Activated T-cell treated with anti-CD3 and anti-CD28 coated beads, Interleukin-2, amount 50 U/mL, for 1 hour (primary cell): ENCODE measurements around the gene THOC1.

Experiments
- DNase-seq: peaks from one replicate; pipeline ENCODE4 v3.0.0-alpha.2; 2020

THOC1 gene

GRCh38 chr18:211582-211981 lies 56.3 kb downstream of the THOC1 start:
- no peak for DNase-seq

DNA sequence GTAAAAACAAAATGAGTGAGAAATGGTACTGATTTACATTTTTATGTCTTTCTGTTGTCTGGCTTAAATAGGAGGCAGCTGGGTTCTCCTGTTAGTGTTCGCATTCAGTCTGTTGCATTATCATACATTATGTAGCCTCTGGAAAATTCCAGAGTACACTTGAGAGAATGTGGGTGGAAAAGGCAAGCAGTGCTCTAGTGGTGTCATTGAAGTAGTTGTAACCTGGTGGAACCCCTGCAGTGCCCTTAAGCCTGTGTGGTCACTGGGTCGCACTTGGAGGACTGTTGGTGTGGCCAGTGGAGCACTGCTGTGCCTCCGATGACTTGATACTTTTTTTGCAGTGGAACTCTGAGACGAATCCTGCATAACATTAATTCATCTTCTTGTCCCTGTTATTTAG lies 57.1 kb downstream of the THOC1 start:
- DNase-seq: no peak

DNA sequence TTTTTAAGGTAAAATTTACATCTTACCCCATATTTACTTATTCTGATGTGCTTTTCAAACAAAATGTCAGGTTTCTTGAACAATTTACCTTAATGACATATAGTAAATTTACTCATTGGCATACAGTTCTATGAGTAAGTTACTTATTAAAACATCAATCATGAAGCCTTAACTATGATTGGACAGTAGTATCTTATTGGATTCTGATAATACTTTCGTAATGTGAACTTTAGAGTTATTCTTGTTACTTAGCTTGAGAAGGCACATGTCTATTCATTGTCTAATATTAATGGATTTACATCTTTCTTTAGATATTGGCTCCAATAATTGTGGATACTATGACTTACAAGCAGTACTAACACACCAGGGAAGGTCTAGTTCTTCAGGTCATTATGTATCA lies 57.8 kb downstream of the THOC1 start:
- DNase-seq: no peak

GRCh38 chr18:199768-200167 lies 68.1 kb downstream of the THOC1 start:
- DNase-seq: no peak

DNA sequence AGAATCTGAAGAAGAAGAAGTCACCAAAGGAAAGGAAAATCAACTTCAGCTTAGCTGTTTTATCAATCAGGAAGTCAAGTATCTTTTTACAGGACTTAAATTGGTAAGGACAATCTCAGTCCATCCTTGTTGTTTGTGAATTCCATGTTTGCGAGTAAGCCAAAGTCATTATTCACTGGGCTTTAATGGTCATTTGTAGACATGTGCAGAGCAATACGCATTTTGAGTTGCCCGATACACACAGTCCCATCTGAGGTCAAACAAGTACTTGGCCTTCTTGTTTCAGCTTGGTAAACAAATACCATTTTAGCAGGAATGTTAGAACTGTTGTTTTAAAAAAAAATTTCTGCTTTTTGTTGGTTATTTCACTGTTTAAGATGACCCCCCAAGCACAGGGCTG lies 68.6 kb downstream of the THOC1 start:
- no peak for DNase-seq

- DNase-seq: no peak
Observed at GRCh38 chr18:195651-196050, 72.2 kb downstream of the THOC1 start.

GRCh38 chr18:192801-193200 lies 75.0 kb downstream of the THOC1 start:
- no peak for DNase-seq

DNA sequence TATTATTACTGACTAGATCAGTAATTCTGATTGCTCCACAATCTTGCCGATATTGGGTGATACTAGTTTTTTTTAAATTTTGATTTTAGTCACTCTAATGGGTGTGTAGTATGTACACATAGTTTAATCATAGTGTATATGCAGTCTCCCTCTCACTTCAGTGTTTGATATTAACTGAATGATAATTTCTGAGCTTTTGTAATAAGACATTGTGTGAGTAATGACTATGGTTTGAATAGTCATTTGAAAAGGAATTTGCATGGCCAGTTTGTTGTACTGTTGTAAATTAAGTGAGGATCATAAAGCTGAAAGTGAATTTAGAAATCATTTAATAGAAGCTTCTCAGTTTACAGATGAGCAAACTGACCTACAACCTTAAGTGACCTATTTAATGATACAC lies 76.1 kb downstream of the THOC1 start:
- DNase-seq: no peak

- no peak for DNase-seq
Observed at GRCh38 chr18:189254-189653, 78.6 kb downstream of the THOC1 start.

DNA sequence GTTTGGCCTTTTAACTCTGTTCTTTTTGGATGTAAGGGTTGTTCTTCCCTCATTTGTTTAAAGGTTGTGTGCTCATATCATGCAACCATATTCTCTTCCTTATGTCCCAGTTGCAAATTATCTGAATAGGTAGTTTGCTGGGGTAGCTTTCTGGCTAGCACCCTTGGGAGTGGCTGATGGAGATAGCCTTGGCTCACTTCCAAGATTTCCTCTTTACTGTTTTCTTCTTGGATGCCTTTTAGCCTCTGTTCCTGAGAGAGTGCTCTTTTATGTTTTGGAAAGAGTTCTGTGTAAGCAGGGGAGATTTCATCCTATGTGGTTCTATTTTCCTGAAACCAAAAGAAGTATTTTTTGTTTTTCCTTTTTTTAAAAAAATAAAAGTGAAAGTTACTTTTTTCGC lies 84.1 kb downstream of the THOC1 start:
- DNase-seq: no peak

DNA sequence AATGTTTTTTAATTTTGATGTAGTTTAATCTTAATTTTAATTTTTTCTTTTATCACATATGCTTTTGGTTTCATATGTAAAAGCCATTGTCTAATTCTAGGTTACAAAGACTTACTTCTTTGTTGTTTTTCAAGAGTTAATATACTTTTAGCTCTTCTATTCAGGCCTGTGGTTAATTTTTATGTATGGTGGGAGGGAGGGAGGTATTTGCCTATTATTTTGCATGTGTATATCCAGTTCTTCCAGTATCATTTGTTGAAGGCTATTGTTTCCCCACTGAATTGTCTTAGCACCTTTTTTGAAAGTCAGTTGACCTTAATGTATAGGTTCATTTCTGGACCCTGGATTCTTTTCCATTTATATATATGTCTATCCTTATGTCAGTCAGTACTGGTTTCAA lies 86.1 kb downstream of the THOC1 start:
- no peak for DNase-seq

- DNase-seq: no peak
Observed at GRCh38 chr18:179499-179898, 88.3 kb downstream of the THOC1 start.

DNA sequence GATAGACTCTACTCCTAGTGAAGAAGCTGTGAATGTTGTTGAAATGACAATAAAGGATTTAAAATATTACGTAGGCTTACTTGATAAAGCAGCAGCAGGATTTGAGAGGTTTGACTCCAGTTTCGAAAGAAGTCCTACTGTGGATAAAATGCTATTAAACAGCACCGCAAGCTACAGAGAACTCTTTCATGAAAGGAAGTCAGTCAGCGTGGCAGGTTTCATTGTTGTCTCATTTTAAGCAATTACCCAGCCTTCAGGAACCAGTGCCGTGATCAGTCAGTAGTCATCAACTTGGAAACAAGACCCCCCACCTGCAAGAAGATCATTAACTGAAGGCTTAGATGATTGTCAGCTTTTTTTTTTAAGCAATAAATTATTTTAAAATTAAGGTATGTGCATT lies 95.5 kb downstream of the THOC1 start:
- DNase-seq: no peak
